GM18517 (cell line): Measurements from ENCODE around the gene RGSL1.

ENCODE experiments used
- ATAC-seq: cut with Tn5 transposase; IDR thresholded peaks from one replicate; pipeline ENCODE4 v1.9.1; 2021; ENCODE audit warnings: mild to moderate bottlenecking, moderate library complexity; ENCODE audit not compliant: unreplicated experiment

RGSL1 gene

GRCh38 chr1:182533896-182534295 is 84.0 kb downstream of the RGSL1 start:
- ATAC-seq = no peak

- no peak for ATAC-seq
Measured at GRCh38 chr1:182549346-182549745, 99.4 kb downstream of the RGSL1 start.

- no peak for ATAC-seq
Measured at GRCh38 chr1:182549811-182550210, 99.9 kb downstream of the RGSL1 start.

- ATAC-seq = no peak
Measured at GRCh38 chr1:182552527-182552926, 102.6 kb downstream of the RGSL1 start.

GRCh38 chr1:182555493-182555892 is 105.5 kb downstream of the RGSL1 start:
- ATAC-seq = no peak

- ATAC-seq = no peak
Measured at GRCh38 chr1:182556279-182556678, 106.3 kb downstream of the RGSL1 start.

GRCh38 chr1:182560392-182560984 is 110.5 kb downstream of the RGSL1 start:
- no peak for ATAC-seq

- ATAC-seq = no peak
Measured at GRCh38 chr1:182561456-182561855, 111.5 kb downstream of the RGSL1 start.

GRCh38 chr1:182563095-182563494 is 113.1 kb downstream of the RGSL1 start:
- no peak for ATAC-seq

- no peak for ATAC-seq
Measured at GRCh38 chr1:182564406-182565004, 114.6 kb downstream of the RGSL1 start.

GRCh38 chr1:182565537-182565936 is 115.6 kb downstream of the RGSL1 start:
- no peak for ATAC-seq

- ATAC-seq = no peak
Measured at GRCh38 chr1:182567629-182568028, 117.7 kb downstream of the RGSL1 start.

- ATAC-seq = no peak
Measured at GRCh38 chr1:182568647-182569284, 118.8 kb downstream of the RGSL1 start.

- ATAC-seq = no peak
Measured at GRCh38 chr1:182569939-182570610, 120.1 kb downstream of the RGSL1 start.

- ATAC-seq = no peak
Measured at GRCh38 chr1:182570611-182570970, 120.6 kb downstream of the RGSL1 start.

GRCh38 chr1:182574156-182574555 is 124.2 kb downstream of the RGSL1 start:
- no peak for ATAC-seq

- no peak for ATAC-seq
Measured at GRCh38 chr1:182575540-182576149, 125.7 kb downstream of the RGSL1 start.

- no peak for ATAC-seq
Measured at GRCh38 chr1:182580736-182581135, 130.8 kb downstream of the RGSL1 start.

- ATAC-seq = no peak
Measured at GRCh38 chr1:182584746-182585145, 134.8 kb downstream of the RGSL1 start.

- ATAC-seq = no peak
Measured at GRCh38 chr1:182586380-182586779, 136.4 kb downstream of the RGSL1 start.

GRCh38 chr1:182587093-182587492 is 137.1 kb downstream of the RGSL1 start:
- ATAC-seq = no peak
